Measurements from ENCODE around the gene OTUB2.

The OTUB2 gene

GRCh38 chr14:94042433-94043091, 16.4 kb downstream of the OTUB2 start:
- no peak for DNase-seq

- DNase-seq = no peak
Measured at GRCh38 chr14:94043111-94043755, 17.1 kb downstream of the OTUB2 start.

- no peak for DNase-seq
Measured at GRCh38 chr14:94043756-94044475, 17.8 kb downstream of the OTUB2 start.

GRCh38 chr14:94044476-94045091, 18.4 kb downstream of the OTUB2 start:
- no peak for DNase-seq

- DNase-seq = no peak
Measured at GRCh38 chr14:94045101-94045500, 19.0 kb downstream of the OTUB2 start.

GRCh38 chr14:94045563-94046345, 19.6 kb downstream of the OTUB2 start:
- no peak for DNase-seq

- DNase-seq = no peak
Measured at GRCh38 chr14:94046696-94047250, 20.6 kb downstream of the OTUB2 start.

GRCh38 chr14:94047581-94047980, 21.4 kb downstream of the OTUB2 start:
- DNase-seq = no peak

GRCh38 chr14:94048691-94049624, 22.8 kb downstream of the OTUB2 start:
- no peak for DNase-seq

- no peak for DNase-seq
Measured at GRCh38 chr14:94049625-94050023, 23.5 kb downstream of the OTUB2 start.

GRCh38 chr14:94050231-94050880, 24.2 kb downstream of the OTUB2 start:
- no peak for DNase-seq

- peak; percentile 46 for DNase-seq
Measured at GRCh38 chr14:94051115-94051514, 25.0 kb downstream of the OTUB2 start.

- DNase-seq = no peak
Measured at GRCh38 chr14:94051779-94052178, 25.6 kb downstream of the OTUB2 start.

- no peak for DNase-seq
Measured at GRCh38 chr14:94052199-94052598, 26.1 kb downstream of the OTUB2 start.

- DNase-seq = no peak
Measured at GRCh38 chr14:94052662-94053061, 26.5 kb downstream of the OTUB2 start.

- no peak for DNase-seq
Measured at GRCh38 chr14:94054401-94054800, 28.3 kb downstream of the OTUB2 start.

GRCh38 chr14:94054936-94055335, 28.8 kb downstream of the OTUB2 start:
- no peak for DNase-seq

GRCh38 chr14:94056579-94057308, 30.6 kb downstream of the OTUB2 start:
- DNase-seq = no peak

GRCh38 chr14:94058128-94058673, 32.1 kb downstream of the OTUB2 start:
- no peak for DNase-seq

GRCh38 chr14:94058674-94059138, 32.6 kb downstream of the OTUB2 start:
- DNase-seq = no peak

Measured in HCEC 1CT (cell line).